AG04450 (cell line): ENCODE data around the gene SLC36A1. TPM values are rescaled to one million over a fixed set of nuclear protein-coding genes. Genes with fewer than 3 reads are reported as not detected.

Experiments
- CTCF ChIA-PET: fragments of 300-600, 350-600 bp; formaldehyde crosslinking; extraction: SDS; loops from one replicate; lab custom pipeline; 2022; ENCODE audit warnings: antibody characterized with exemption, inconsistent platforms; lab: Charles Lee
- POLR2A ChIA-PET: fragments of 350-600 bp; formaldehyde crosslinking; extraction: SDS; loops from one replicate; lab custom pipeline; 2021; ENCODE audit warnings: antibody characterized with exemption, inconsistent platforms; lab: Yijun Ruan, JAX
- DNase-seq: peaks from one replicate; pipeline ENCODE4 v3.0.0-alpha.2; 2011; ENCODE audit warnings: low read depth, low spot score
- H3K27ac ChIP-seq: one replicate; pipeline ENCODE4 v1.5.1; 2012; ENCODE audit warnings: low read depth, low read length, control low read depth
- H3K27me3 ChIP-seq: one replicate; pipeline ENCODE4 v1.6.0; 2012; ENCODE audit warnings: low read length; ENCODE audit not compliant: control insufficient read depth, insufficient read depth
- H3K4me3 ChIP-seq: 2 replicates; pipeline ENCODE4 v1.5.1; 2011; ENCODE audit warnings: mild to moderate bottlenecking, low read depth, low read length, control low read depth
- H3K9me3 ChIP-seq: 2 replicates; pipeline ENCODE4 v1.5.1; 2012; ENCODE audit warnings: low read length; ENCODE audit not compliant: control insufficient read depth, insufficient read depth
- CTCF ChIP-seq: IDR thresholded peaks from 2 replicates; pipeline ENCODE4 v1.5.1; 2011; ENCODE audit warnings: low read depth, low read length, control low read depth, inconsistent platforms
- polyA plus RNA-seq: library from polyadenylated mRNA; depleted of rRNA; stranded (reverse); fragments of >200 nt; gene quantifications from 2 replicates; pipeline ENCODE4 v1.2.3, GENCODE V29; 2011

The SLC36A1 gene
- polyA plus RNA-seq, 1 experiment = 22.2 TPM

GRCh38 chr5:151464101-151464500 lies 16.7 kb downstream of the SLC36A1 start:
- no peaks in the 10 kb centered on the region for H3K27me3 ChIP-seq
- no peak for TF ChIP-seq CTCF

GRCh38 chr5:151465476-151465875 lies 18.1 kb downstream of the SLC36A1 start:
- no peak overlapping the region for H3K27ac ChIP-seq
- ChIA-PET CTCF (no interaction called here), POLR2A (no interaction called here)
- TF ChIP-seq CTCF = no peak
- DNase-seq = no peak
- H3K27me3 ChIP-seq = no peaks in the 10 kb centered on the region
- H3K9me3 ChIP-seq = no peaks in the 10 kb centered on the region
- H3K4me3 ChIP-seq = no peak overlapping the region

More at GRCh38 chr5:151464101-151464500, 16.7 kb downstream of the SLC36A1 start:
- no peaks in the 10 kb centered on the region for H3K9me3 ChIP-seq
- CTCF ChIA-PET = interaction anchor here (0.9 to 1.3 kb wide), 5 partner anchors 11 to 19 kb away, joined by 3 to 5 read pairs (median 4); partner anchors contain the start of gene SLC36A1
- no peak overlapping the region for H3K27ac ChIP-seq
- POLR2A ChIA-PET = no interaction called here
- DNase-seq = no peak
- no peak overlapping the region for H3K4me3 ChIP-seq

GRCh38 chr5:151467576-151467975 lies 20.2 kb downstream of the SLC36A1 start:
- no peaks in the 10 kb centered on the region for H3K9me3 ChIP-seq
- TF ChIP-seq CTCF = no peak
- DNase-seq = no peak
- POLR2A ChIA-PET = interaction anchor here (0.8 kb wide), 1 partner anchor 304 kb away, joined by 3 read pairs; the partner anchor contains the start of gene G3BP1
- H3K4me3 ChIP-seq = no peak overlapping the region
- H3K27me3 ChIP-seq = no peaks in the 10 kb centered on the region
- CTCF ChIA-PET = interaction anchor here (1.8 kb wide), 1 partner anchor 31 kb away, joined by 3 read pairs; no protein-coding TSS in a partner anchor
- H3K27ac ChIP-seq = no peak overlapping the region

- POLR2A ChIA-PET = interaction anchor here (0.7 kb wide), 1 partner anchor 996 kb away, joined by 3 read pairs; no protein-coding TSS in a partner anchor
- Histone ChIP-seq H3K4me3 (no peak overlapping the region), H3K27me3 (no peaks in the 10 kb centered on the region), H3K9me3 (no peaks in the 10 kb centered on the region), H3K27ac (no peak overlapping the region)
- DNase-seq = no peak
- CTCF ChIA-PET = interaction anchor here (1.0 kb wide), 1 partner anchor 20 kb away, joined by 3 read pairs; no protein-coding TSS in a partner anchor
- TF ChIP-seq CTCF = no peak
Observed at GRCh38 chr5:151469386-151469785, 22.0 kb downstream of the SLC36A1 start.

- ChIA-PET POLR2A (interaction anchor here (0.7 kb wide), 1 partner anchor 996 kb away, joined by 3 read pairs; no protein-coding TSS in a partner anchor), CTCF (interaction anchor here (1.0 kb wide), 1 partner anchor 21 kb away, joined by 3 read pairs; no protein-coding TSS in a partner anchor)
- no peak overlapping the region for H3K4me3 ChIP-seq
- no peak for TF ChIP-seq CTCF
- no peaks in the 10 kb centered on the region for H3K9me3 ChIP-seq
- H3K27ac ChIP-seq = no peak overlapping the region
- H3K27me3 ChIP-seq = no peaks in the 10 kb centered on the region
- DNase-seq = no peak
Observed at GRCh38 chr5:151469992-151470391, 22.6 kb downstream of the SLC36A1 start.
